ENCODE measurements around the gene SPATA21.
A peak's percentile ranks its signal among the peaks of the same experiment; 100 is the strongest.

Gene SPATA21

GRCh38 chr1:16433030-16433429 is 4.2 kb downstream of the SPATA21 start:
- no peak for DNase-seq
- intact Hi-C loops (cut with DNase I), result no loop called here

GRCh38 chr1:16430606-16431005 is 6.6 kb downstream of the SPATA21 start:
- intact Hi-C loops (cut with DNase I), result no loop called here
- DNase-seq, result no peak

GRCh38 chr1:16425125-16426025 is 11.8 kb downstream of the SPATA21 start:
- DNase-seq, result peak in 1 of 42 donors; percentile 3
- intact Hi-C loops (cut with DNase I), result no loop called here

GRCh38 chr1:16422041-16422440 is 15.2 kb downstream of the SPATA21 start:
- intact Hi-C loops (cut with DNase I), result no loop called here
- DNase-seq, result no peak

- DNase-seq, result no peak
- intact Hi-C loops (cut with DNase I), result no loop called here
Observed at GRCh38 chr1:16421201-16421600, 16.0 kb downstream of the SPATA21 start.

- no peak for DNase-seq
- intact Hi-C loops (cut with DNase I), result no loop called here
Observed at GRCh38 chr1:16420424-16421118, 16.7 kb downstream of the SPATA21 start.

- DNase-seq, result no peak
- intact Hi-C loops (cut with DNase I), result no loop called here
Observed at GRCh38 chr1:16418823-16419425, 18.3 kb downstream of the SPATA21 start.

- intact Hi-C loops (cut with DNase I), result no loop called here
Observed at GRCh38 chr1:16413191-16413590, 24.0 kb downstream of the SPATA21 start.

GRCh38 chr1:16410803-16411202 is 26.4 kb downstream of the SPATA21 start:
- no peak for DNase-seq
- intact Hi-C loops (cut with DNase I), result no loop called here

More at GRCh38 chr1:16413191-16413590, 24.0 kb downstream of the SPATA21 start:
- no peak for DNase-seq

GRCh38 chr1:16409536-16410152 is 27.6 kb downstream of the SPATA21 start:
- DNase-seq, result no peak
- intact Hi-C loops (cut with DNase I), result no loop called here

GRCh38 chr1:16406868-16407267 is 30.4 kb downstream of the SPATA21 start:
- DNase-seq, result no peak
- intact Hi-C loops (cut with DNase I), result no loop called here

GRCh38 chr1:16405441-16405840 is 31.8 kb downstream of the SPATA21 start:
- intact Hi-C loops (cut with DNase I), result no loop called here
- DNase-seq, result no peak

- DNase-seq, result no peak
- intact Hi-C loops (cut with DNase I), result no loop called here
Observed at GRCh38 chr1:16402742-16403141, 34.5 kb downstream of the SPATA21 start.

- DNase-seq, result no peak
- intact Hi-C loops (cut with DNase I), result no loop called here
Observed at GRCh38 chr1:16398371-16398953, 38.8 kb downstream of the SPATA21 start.

GRCh38 chr1:16397120-16397519 is 40.1 kb downstream of the SPATA21 start:
- intact Hi-C loops (cut with DNase I), result no loop called here
- DNase-seq, result peak in 4 of 42 donors; percentile 15 to 48 (median 26)

- DNase-seq, result peak in 2 of 42 donors; percentile 30 to 41
- intact Hi-C loops (cut with DNase I), result no loop called here
Observed at GRCh38 chr1:16396591-16396990, 40.6 kb downstream of the SPATA21 start.

- DNase-seq, result no peak
- intact Hi-C loops (cut with DNase I), result no loop called here
Observed at GRCh38 chr1:16394977-16395376, 42.2 kb downstream of the SPATA21 start.

- intact Hi-C loops (cut with DNase I), result no loop called here
- DNase-seq, result peak in 41 of 42 donors; percentile 18 to 85 (median 57)
Observed at GRCh38 chr1:16393570-16394521, 43.4 kb downstream of the SPATA21 start.
